GM19023 (cell line): ENCODE data around the gene CNTROB.
A peak's percentile ranks its signal among the peaks of the same experiment; 100 is the strongest.

Experiments used
- ATAC-seq: cut with Tn5 transposase; IDR thresholded peaks from one replicate; pipeline ENCODE4 v1.9.1; 2021; ENCODE audit warnings: mild to moderate bottlenecking, moderate library complexity; ENCODE audit not compliant: unreplicated experiment

The CNTROB gene

DNA sequence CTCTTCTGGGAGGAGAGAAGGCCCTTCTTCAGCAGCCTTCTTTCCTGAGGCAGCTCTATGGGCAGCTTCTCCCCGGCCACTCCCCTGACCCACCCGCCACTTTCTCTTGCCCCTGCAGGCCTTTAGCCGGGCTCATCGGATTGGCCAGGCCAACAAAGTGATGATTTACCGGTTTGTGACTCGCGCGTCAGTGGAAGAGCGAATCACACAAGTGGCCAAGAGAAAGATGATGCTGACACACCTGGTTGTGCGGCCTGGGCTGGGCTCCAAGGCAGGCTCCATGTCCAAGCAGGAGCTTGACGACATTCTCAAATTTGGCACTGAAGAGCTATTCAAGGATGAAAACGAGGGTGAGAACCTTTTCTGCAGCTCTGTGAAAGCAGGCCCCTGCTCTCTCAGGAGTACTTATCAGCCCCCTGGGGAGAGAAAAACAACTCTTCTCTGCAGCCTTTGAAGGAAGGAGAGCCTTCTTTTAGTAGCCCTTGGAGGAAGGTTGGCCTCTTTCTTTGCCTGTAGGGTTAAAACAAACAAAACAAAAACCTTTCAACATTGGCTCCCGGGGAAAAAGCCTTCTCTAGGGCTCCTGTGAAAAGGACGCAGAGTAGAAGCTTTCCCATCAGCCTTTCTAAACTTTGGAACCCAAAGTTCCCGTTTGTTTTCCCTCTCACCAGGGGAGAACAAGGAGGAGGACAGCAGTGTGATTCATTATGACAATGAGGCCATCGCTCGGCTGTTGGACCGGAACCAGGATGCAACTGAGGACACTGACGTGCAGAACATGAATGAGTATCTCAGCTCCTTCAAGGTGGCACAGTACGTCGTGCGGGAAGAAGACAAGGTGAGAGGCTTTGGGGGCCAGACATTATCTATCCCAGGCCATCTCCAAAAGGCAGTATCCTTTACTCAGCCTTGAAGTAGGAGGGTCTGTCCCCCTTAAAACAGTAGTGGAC, 28.6 kb upstream of the CNTROB start:
- ATAC-seq, result no peak

DNA sequence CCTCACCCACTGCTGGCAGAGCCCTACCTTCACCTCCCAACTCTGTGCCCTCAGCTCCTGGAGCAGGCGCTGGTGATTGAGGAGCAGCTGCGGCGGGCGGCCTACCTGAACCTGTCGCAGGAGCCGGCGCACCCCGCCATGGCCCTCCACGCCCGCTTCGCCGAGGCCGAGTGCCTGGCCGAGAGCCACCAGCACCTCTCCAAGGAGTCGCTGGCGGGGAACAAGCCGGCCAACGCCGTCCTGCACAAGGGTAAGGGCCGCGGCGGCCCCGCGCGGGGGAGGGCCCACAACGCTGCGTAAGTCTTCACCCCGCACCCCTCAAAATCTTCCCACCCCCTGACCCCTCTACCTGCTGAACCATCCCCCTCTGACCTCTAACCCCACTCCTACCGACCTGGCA, 22.9 kb upstream of the CNTROB start:
- ATAC-seq, result no peak

DNA sequence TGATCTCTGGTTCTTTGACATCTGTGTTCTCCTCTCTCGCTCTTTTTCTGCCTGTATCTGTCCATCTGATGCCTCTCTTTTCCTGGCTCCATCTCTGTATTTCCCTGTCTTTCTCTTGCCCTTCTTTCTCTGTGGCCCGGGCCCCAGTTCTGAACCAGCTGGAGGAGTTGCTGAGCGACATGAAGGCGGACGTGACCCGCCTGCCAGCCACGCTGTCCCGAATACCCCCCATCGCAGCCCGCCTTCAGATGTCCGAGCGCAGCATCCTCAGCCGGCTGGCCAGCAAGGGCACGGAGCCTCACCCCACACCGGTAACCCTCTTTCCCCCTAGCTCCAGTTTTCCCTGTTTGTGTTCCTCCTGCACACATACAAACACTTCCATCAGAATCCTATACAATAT, 21.7 kb upstream of the CNTROB start:
- no peak for ATAC-seq

DNA sequence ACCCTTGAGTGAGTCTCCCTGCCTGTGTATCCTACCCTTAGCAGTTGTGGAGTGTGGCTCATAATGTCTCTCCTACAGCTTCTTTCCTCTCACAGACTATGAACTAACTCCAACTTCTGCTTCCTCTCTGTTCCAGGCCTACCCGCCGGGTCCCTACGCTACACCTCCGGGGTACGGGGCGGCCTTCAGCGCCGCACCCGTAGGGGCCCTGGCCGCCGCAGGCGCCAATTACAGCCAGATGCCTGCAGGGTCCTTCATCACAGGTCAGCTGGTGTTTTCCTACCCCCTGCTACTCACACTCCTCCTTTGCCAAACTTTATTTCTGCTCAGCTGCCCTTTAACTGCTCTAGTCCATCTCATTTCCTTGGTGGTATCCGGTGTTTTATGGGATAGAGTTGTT, 21.3 kb upstream of the CNTROB start:
- ATAC-seq, result no peak

DNA sequence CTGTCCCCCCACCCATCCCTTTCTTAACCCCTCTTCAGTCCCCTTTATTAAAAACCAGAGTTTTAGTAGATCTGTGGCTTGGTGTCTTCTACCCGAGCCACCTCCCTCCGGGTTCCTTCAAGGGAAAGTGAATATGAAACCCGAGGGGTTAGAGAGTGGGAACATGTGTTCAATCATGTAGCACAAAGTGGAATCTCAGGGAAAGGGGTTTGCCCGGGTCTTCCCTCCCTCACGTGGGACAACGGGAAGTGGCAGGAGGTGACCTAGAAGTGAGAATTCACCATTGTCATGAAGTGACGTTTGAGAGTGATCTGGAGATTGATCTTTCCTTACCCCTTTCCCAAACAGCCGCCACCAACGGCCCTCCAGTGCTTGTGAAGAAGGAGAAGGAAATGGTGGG, 20.9 kb upstream of the CNTROB start:
- ATAC-seq, result no peak

DNA sequence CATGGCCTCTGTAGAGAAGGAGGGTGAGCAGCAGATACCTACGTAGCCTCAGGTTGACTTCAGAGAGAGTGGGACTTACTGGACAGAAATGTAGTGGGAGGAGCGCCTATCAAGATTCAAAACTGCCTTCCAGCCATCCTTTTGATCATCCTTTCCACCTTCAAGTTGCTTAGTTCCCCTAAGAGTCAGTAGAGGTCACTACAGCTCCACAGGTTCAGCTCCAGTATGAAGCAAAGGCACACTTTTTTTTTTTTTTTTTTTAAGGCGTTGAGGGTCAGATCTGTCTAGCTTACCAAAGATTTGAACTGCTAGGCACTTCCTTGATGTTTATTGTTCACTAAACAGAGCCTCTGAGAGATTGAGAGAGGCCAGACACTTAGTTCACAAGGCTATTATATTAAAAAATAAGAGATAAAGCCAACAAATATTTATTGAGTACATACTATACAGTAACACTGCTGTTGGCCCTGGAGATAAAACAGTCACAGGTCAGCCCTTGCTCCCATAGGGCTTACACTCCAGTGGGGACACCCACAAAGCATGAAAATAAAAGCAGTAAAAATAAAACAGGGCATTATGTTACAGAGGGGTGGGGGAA, 19.0 kb upstream of the CNTROB start:
- ATAC-seq, result no peak

DNA sequence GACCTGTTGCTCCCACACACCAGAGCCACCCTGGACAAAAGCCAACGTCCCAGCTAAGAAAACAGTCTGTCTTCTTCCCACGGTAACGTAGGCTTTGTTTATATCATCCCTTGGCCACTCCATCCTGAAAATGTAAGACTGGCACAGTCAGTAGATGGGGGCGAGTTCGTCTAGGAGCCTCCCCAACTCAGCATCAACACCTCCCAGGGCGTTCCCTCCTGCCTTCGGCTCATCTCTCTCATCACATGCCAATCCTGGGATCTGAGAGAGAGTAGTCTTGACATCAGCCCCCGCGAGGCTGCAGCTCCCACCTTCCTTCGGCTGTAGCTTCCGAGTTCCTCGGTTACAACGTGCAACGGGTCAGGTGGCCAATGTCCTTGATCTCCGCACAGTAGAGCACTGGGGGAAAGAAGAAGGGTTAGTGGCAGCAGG, 16.8 kb upstream of the CNTROB start:
- ATAC-seq, result no peak

DNA sequence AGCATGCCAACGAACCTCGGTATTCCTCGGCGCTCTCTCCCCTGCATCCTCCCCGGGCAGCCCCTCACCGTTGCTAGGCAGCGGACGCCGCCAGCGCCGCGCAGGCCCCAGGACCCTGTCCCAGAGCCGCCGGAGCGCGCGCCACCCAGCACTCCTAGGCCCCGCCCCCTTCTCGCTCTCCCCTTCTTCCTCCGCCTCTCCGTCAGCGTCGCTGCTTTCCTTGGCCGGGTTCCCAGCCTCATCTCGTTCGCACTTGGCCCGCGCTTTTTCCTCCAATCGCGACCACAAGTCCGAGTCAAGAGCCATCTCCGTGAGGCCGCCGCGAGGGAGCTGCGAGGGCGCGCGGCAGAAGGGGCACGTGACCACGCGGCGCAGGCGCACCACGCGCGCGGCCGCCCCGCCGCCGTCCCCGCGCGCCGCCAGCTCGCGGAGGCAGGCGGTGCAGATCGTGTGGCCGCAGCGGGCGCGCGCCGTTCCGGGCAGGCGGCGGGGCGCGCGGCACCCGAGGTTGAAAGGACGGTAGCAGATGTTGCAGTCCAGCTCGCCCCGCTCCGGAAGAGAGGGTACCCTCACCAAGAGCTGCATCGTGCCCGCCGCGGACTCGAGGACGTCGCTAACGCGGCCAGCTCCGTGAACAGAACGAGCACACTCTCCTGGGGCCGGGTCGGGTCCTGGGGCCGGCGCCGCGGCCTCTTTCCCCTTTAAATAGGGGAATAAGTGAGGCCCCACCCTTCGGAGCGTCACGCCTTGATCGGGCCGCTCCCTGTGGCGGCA, 16.2 kb upstream of the CNTROB start, which contains the start of gene RNF227:
Gene RNF227 (minus strand): TSS at position 679 of the 774 bp plus-strand sequence. CDS start 94 bp downstream, at position 585.
- ATAC-seq, result peak; percentile 81

DNA sequence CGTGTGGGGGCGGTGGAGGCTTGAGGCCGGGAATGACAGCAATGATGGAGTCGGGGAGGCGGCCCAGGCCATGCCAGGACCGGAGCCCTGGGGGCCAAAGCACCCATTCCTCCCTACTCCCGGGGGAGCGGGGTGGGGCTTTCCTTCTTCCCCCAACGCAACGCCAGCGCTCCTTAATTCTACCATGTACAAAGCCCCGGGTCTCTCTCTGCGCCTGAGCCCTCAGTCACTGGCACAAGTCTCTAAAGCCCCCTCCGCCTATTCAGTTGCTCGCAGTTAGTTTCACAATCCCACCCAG, 15.7 kb upstream of the CNTROB start:
- ATAC-seq, result no peak

DNA sequence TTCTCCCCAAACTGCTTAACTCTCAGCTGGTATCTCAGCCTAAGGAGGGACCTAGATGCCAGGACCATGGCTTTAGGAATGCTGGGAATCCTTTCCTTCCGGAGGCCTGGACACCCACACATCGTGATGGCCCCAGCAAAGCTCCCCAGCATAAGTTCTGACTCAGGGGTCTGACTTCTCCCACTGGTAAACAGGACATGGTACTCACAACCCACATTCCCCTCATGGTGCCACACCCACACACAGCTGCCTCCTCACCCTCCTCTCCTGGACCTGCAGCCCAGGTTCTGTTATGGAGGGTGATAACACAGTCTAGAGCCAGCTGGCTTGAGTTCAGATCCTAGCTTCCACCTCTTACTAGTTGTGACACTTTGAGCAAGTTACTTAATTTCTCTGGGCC, 15.2 kb upstream of the CNTROB start:
- ATAC-seq, result no peak

DNA sequence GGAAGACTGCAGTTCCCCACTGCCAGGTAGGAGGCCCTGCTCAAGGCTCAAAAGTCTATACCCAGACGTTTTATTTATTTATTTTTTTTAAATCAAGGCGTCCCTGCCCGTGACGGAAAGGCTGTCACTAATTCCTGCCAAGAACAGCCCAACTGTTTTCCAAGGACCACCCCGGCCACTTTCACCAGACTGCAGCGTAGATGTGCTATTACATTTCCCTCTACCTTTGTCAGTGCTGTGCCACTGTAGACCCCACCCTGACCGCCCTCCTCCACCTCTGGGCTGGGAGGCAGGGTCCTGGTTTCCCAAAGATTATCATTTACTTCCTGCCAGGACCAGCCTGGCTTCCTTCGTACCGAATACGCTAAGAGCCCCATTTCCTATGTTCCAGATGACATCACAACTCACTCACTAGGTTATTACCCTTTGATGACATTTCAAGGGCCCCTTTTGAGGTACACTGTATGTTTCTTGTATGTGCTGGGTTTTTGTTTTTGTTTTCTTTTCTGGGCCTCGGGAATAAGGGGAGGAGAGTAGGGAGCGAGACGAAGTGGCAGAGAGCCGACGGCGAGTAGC, 9.6 kb upstream of the CNTROB start:
- no peak for ATAC-seq

DNA sequence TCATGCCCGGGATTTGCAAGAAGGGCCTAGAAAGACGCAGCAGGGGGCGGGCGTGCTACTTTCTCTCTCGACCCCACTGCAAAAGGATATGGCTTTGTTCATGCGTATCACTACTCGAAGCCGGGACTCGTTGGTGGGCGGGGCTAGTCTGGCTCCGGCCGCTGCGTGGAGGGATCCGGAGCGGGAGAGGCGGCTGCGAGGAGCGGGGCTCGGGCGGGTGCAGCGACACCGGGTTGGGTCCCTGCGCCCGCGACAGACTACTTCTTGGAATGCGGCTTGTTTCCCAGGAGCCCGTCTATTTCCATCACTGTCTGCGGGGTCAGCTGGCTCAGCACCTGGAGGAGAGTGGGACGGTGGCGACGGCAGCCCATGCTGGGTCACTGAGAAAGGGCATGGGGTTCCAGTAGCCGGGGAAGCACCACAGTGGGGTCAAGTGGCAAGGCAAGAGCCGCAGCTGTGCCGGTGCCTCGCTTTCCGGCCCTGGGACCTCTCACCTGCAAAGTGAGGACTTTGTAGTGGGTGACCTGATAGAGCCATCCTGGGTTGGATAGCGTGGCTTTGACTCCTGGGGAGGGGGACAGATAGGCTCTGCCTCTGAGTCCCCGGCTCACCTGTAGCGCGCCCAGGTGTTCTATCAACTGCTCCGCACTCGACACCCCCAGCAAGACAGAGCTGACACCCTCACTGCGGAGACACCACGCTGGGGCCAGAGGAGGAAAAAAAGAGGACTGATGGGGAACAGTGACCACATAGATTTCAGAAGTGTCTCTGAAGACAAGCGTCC, 9.0 kb upstream of the CNTROB start:
- no peak for ATAC-seq

DNA sequence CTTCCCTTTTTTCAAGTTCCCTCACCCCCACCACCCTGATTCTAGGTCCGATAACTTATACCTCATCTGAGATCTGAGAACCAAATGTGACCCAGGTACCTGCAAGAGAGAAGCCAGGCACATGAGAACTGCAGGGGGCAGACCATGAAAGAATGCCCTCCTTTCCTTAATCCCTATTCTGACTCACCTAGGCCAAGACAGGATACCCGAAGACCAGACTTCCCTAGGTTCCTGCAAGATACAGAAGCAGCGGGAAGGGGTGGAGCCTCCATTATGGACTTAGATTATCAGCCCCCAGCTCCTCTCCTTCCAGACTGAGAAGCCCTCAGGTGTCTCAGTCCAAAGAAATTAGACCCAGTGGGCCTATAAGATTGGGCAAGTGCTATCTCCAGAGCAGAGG, 4.4 kb upstream of the CNTROB start:
- no peak for ATAC-seq

DNA sequence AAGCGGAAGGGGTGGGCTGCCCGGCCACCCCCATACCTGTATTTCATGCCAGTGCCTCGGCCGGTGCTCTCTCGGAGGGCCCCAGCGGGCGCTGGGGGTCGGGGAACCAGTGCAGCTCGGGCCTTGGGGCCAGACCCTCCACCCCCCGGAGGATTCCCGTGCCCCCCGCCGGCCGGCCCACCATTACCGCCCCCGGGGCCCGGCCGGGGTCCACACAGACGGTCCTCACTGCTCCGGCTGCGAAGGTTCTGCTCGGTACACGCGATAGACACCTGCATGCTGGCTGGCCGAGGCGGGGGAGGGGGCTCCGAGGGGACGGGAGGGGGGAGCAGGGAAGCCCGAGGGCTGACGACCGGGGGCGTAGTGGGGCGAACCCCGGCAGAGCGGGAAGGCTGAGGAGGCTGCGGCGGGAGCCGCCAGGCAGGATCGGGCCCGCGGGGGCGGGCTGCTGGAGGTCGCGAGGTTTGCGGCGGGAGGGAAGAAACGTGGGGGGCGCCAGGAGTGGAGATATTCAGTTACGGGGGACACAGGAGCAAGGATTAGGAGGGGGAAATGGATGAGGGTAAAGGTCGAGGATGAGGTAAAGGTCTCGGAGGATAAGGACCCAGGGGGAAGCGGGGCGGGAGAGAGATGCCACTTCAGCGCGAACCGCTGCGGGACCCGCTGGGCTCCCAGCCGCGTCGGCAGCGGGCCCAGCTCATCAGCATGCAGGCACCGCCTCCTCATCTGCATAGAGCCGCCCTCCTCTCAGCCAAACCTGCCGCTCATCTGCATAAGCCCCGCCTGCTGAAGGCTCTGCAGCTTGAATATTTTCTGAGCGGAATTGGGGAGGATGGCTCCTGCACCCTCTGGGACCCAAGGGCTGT, 2.6 kb upstream of the CNTROB start, which contains the start of gene KCNAB3:
Gene KCNAB3 (minus strand): TSS at position 699 of the 866 bp plus-strand sequence. CDS start 421 bp downstream, at position 278.
- no peak for ATAC-seq

DNA sequence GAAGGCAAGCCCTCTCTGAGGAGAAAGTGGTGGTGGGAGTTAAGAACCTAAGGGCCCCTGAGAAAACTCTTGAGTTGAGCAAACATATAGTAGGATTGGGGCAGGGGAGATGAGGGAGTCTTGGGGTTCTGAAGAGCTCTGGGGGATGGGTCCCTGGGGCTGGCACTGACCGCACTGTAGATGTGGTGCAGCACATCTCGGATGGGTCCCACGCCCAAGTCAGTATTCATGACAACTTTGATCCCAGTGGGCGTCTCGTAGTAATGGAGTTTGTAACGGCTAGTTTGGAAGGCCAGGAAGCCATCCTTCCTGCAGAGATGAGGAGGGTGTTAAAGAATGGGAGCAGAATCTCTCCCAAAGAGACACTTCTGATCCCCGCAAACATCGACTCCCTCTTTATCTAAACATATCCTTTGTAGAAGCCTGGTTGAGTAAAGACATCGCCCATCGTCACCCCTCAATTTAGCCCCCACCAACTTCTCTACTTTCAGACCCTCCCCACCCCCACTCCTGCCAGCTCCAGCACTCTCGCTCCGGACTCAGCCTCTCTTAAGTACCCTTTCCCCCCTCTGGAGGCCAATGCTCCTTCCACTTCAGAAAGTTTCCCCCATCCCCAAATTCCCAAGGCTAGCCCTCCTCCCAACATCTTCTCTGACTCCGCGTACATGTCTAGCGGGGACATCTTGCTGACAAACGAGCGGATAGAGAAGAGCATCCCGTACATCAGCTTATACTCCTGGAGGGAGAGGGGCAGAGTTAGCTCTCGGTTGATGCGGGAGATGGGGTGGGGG, 970 bp upstream of the CNTROB start:
- no peak for ATAC-seq

DNA sequence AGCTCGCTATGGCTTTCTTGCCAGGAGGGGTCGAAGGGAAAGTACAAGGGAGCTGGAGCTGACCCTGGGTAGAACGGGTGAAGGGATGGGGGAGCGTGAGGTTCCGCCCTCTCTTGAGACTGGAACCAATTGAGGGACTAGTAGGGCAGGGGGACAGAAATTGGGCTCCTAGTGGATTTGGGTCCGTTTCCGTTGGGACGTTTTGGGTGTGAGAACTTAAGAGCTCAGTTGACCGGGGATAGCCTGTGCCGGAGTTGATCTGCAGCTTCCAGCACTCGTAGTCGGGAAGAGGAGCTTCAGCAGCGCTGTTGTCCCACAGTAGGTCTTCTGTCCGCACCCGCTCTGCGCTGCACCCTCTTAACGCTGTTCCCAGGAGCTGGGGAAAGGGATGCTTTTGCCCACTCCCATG, 481 bp downstream of the CNTROB start:
- ATAC-seq, result peak; percentile 8

DNA sequence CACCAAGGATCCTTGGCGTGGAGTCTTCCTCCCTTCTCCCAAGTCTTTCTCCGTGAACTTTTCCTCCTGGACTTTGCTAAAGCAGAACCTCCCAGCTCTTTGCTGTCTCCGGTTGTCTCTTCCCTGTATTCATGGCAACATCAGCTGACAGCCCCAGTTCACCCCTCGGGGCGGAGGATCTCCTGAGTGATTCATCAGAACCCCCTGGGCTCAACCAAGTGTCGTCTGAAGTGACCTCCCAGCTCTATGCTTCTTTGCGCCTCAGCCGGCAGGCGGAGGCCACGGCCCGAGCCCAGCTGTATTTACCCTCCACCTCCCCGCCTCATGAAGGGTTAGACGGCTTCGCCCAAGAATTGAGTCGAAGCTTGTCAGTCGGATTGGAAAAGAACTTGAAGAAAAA, 943 bp downstream of the CNTROB start:
- ATAC-seq, result no peak

DNA sequence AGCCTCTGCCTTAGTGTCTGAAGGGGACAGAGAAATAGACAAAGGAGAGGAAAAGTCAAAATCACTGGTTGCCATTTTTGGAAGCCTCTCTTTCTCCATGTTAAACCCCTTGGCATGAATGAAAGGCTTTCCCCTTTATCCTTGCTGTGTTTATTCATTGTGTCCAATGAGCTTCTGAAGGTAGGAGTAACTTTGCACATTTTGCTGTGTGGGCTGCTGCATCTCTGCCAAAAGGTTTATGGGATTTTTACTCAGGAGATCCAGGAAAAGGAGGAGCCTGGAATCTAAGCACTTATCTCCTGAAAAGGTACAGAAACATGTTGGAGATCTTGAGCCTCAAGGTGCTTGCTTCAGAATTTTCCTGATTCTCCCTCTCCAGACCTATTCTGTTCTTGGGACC, 3.9 kb downstream of the CNTROB start:
- no peak for ATAC-seq

DNA sequence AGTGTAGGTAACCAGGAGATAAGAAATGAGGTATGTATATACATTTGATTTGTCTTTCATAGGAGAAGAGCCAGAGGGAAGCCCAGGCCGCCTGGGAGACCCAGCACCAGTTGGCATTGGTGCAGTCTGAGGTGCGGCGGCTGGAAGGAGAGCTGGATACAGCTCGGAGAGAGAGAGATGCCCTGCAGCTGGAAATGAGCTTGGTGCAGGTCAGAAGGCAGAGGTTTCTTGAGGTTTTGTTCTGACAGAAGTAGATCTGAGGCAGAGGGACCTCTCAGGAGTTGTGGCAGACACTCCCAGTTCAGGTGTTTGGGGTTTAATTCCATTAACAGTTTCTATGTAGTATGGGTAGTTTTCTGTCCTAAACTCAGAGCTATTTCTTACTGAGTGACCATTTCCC, 8.0 kb downstream of the CNTROB start:
- ATAC-seq, result no peak
